ENCODE results near the gene FHOD3.

The FHOD3 gene

DNA sequence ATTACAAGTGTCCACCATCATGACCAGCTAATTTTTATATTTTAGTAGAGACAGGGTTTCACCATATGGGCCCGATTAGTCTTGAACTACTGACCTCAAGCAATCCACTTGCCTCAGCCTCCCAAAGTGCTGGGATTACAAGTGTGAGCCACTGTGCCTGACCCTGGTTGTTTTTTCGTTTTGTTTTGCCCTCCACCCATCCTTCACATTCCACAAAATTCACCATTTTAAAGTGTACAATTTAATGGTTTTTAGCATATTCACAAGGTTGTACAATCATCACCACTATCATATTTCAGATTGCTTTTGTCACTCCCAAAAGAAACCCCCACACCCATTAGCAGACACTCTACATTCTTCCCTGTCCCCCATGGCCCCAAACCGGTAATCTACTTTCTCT is 316.3 kb downstream of the FHOD3 start:
- no peak for DNase-seq (ENCODE audit: low read depth in 2 of 3, low spot score in 2 of 3)

- no peak for DNase-seq (ENCODE audit: low read depth in 2 of 3, low spot score in 2 of 3)
These were observed 323.3 kb downstream of the FHOD3 start for GRCh38 chr18:36620788-36621187.

GRCh38 chr18:36622610-36623009 is 325.1 kb downstream of the FHOD3 start:
- no peak for DNase-seq (ENCODE audit: low read depth in 2 of 3, low spot score in 2 of 3)

GRCh38 chr18:36623091-36623490 is 325.6 kb downstream of the FHOD3 start:
- DNase-seq (ENCODE audit: low read depth in 2 of 3, low spot score in 2 of 3) = no peak

GRCh38 chr18:36623681-36624190 is 326.2 kb downstream of the FHOD3 start:
- DNase-seq (ENCODE audit: low read depth in 2 of 3, low spot score in 2 of 3) = no peak

GRCh38 chr18:36624451-36625167 is 327.1 kb downstream of the FHOD3 start:
- DNase-seq (ENCODE audit: low read depth in 2 of 3, low spot score in 2 of 3) = no peak

DNA sequence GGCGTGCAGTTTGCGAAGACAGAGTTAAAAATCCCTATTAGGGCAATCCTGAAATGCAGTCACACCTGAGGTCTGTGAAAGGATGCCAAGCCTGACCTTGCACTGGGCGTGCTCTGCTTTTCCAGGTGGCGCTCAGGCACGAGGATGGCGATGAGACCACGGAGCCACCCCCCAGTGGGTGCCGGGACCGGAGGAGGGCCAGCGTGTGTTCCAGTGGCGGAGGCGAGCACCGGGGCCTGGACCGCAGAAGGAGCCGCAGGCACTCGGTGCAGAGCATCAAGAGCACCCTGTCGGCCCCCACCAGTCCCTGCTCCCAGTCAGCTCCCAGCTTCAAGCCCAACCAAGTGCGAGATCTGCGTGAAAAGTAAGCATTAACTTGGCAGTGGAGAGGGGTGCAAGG is 327.9 kb downstream of the FHOD3 start:
- no peak for DNase-seq (ENCODE audit: low read depth in 2 of 3, low spot score in 2 of 3)

- no peak for DNase-seq (ENCODE audit: low read depth in 2 of 3, low spot score in 2 of 3)
These were observed 330.1 kb downstream of the FHOD3 start for GRCh38 chr18:36627637-36628036.

DNA sequence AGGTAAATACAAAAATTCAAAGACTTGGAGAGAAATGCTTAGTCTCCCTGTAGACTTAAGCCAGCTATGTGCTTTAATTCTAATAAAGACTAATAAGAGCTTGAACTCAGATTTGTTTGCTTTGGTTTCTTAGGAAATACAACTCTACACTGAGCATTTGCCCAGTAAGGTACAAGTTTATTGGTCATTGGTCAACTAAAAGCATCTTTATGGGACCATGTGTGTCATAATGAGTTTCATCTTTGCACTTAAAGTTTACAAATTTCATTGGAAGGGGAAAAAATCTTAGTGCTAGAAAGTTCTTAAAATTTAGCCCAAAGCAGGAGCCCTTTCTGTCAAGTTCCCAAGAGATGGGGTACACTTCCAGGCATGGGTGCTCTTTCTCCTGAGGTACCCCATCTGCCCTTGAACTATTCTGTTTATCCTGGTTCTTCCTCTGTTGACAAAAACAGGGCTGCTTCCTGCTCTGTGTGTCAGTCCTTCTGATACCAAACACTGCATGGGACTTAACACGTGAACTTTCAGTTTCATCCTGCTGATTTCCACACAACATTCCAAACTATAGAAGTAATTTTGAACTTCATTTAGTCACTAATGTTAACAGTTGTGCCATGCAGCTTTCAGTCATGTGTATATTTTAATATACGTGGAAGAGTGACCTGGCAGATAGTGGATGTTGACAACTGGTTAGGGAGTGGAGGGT is 331.1 kb downstream of the FHOD3 start:
- no peak for DNase-seq (ENCODE audit: low read depth in 2 of 3, low spot score in 2 of 3)

GRCh38 chr18:36629138-36629530 is 331.6 kb downstream of the FHOD3 start:
- no peak for DNase-seq (ENCODE audit: low read depth in 2 of 3, low spot score in 2 of 3)

DNA sequence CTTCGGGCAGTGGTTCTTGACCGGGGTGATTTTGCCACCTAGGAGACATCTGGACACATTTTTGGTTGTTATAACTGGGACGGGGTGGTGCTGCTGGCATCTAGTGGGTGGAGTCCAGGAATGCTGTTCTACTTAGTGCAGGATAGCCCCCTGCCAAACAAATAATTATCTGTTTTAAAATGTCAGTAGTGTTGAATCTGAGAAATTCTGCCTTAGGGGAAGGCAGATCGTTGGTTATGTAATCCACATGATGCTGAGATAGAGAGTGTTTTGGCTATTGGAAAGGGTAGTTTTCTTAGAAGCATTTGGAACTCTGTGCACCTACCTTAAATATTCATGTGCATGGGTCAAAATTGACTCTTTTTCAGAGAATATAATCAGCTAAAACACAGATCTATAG is 332.3 kb downstream of the FHOD3 start:
- no peak for DNase-seq (ENCODE audit: low read depth in 2 of 3, low spot score in 2 of 3)

DNA sequence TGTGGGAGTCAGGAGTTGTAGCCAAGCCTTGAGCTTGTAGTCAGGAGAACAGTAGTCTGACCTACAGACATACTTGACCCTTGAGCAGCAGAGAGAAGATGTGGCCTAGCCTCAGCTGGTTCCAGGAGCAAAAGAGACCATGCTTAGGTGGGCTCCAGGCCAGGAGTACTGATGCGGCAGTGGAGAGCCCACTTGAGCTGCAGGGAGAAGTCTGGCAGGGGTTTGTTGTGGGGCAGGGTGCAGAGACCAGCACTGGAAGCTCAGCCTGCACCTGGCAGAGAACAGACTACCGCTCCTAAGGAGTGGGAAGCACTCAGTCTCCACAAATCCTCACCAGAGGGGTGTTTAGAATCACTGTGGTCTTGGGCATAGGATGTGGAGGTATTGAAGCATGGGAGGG is 333.4 kb downstream of the FHOD3 start:
- DNase-seq (ENCODE audit: low read depth in 2 of 3, low spot score in 2 of 3) = no peak

- no peak for DNase-seq (ENCODE audit: low read depth in 2 of 3, low spot score in 2 of 3)
These were observed 336.5 kb downstream of the FHOD3 start for GRCh38 chr18:36633961-36634412.

DNA sequence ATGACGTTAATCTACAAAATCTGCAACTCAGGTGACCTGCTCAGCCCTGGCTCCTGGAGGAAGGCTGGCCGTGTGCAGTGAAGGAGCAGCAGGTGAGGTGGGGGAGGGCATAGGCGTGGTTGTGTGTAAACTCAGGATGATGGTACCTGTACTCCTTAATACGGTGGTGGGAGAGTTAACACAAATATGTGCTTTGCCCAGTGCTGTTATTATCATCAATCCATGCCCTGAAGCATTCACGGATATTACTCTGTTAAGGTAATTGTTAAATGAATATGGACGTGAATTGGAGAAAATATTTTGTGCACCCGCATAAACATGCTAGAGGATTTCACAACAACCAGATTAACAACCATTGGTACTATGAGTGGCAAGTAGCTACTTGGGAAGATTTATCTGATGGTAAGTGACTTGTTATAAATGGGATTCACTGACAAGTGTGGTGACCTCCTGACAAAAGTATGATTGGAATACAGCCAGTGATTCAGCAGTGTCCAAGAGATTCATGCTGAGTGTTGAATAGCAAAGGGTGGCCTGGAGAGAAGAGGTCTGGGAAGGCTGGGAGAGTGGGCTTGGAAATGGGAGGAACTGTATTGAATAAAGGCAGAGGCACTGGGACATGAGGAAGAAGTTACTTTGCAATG is 337.2 kb downstream of the FHOD3 start:
- no peak for DNase-seq (ENCODE audit: low read depth in 2 of 3, low spot score in 2 of 3)

DNA sequence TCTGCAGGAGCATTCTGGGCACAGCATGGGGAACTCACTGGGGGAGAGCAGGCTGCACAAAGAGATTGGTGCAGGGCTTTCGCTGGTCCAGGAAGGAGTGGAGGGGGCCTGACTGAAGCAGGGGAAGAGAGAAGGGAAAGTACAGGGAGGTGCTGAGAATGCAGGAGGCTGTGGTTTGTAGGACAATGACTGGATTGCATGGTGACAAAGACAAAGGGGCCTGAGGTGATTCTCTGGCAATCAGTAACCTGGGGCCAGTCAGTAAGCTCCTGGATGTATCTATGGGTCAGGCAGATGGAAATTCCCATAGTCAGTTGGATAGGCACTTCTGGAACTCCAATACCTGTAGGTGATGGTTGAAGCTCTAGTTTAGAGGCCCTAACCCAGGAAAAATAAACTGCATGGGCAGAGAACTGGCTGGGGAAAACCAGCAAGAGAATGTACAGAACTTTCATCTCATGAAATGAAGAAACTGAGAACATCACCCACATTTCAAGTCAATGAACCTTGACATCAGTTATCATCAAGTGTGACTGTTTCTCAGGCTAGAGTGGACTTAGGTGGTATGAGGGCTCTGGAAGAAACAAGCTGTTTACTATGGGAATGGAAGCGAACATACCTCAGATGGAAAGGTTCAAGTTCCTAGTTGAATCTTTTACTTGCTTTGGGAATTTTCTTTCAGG is 338.0 kb downstream of the FHOD3 start:
- DNase-seq (ENCODE audit: low read depth in 2 of 3, low spot score in 2 of 3) = no peak

DNA sequence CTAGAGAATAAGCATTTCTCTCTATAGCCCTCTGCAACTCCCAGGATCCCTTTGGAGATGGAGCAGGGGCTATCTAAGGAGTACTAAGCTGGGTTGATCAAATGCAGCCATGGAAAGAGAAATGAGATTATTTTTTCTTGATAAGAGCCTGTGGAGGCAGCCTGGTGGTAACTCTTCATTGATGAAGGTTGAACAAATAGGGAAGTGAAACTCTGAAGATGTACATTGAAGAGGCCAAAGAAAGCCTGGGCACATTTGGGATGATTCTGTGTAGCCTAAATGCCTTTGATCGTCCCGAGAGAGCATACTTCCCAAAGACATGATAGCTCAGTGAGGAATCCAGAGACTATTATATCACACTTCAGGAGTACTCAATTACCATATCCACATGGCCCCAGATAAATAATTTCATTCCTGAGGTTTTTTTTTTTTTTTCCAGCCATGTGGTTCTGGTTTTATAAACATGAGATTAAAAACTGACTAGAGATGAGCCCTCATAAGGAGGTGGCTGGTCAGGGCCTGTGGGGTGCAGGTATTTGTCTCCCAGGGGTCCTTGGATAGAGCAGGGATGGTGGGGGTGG is 338.8 kb downstream of the FHOD3 start:
- DNase-seq (ENCODE audit: low read depth in 2 of 3, low spot score in 2 of 3) = no peak

- no peak for DNase-seq (ENCODE audit: low read depth in 2 of 3, low spot score in 2 of 3)
These were observed 340.7 kb downstream of the FHOD3 start for GRCh38 chr18:36638224-36638623.

DNA sequence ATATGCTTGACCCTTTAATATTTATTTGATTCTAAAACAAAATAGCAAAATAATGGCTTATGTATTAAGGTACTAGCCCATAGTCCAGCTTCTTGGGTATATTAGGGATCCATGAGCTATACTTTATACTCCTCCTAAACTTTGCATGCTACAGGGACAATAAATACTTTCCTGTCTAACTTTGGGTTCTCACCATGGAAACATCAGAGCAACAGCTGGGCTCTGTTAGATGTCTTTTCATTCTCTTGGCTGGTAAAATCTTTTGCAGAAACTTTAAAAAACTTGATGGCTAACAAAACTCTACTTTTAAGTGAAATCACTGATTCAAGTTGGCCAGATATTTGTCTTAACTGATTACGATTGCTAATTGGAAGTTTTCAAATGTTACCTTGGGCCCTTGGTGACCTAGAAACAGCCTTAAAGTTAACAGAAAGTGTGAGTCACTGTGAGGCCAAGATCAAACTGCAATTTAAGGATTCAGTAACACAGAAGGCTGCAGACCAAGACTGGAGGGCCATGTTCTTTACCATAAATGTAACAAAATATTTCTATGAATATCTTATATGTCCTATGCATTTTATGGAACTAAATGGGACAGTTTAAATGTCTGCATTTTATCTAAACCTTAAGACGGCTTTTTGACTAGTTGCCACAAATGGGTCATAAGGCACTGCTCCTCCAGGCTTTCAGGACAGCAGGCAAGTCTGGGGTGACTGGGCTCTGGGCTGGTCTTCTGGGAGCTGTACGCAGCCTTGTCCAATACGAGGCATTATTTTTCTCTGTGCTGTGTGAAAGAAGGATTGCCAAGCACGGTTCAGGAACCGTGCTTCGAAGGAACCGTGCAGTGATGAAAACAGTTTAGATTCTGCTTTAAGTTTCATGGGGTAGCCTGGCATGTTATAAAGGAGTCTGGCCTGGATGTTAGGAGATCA is 342.8 kb downstream of the FHOD3 start:
- no peak for DNase-seq (ENCODE audit: low read depth in 2 of 3, low spot score in 2 of 3)

- DNase-seq (ENCODE audit: low read depth in 2 of 3, low spot score in 2 of 3) = no peak
These were observed 345.5 kb downstream of the FHOD3 start for GRCh38 chr18:36643061-36643460.

GRCh38 chr18:36648803-36649202 is 351.3 kb downstream of the FHOD3 start:
- DNase-seq (ENCODE audit: low read depth in 2 of 3, low spot score in 2 of 3) = no peak
